ENCODE data around the gene WIPF1.

Gene WIPF1

GRCh38 chr2:174623690-174624089 is 26.1 kb upstream of the WIPF1 start:
- ChIA-PET CTCF (interaction anchor here (0.7 kb wide), 1 partner anchor 10 kb away, joined by 5 read pairs; no protein-coding TSS in a partner anchor), POLR2A (no interaction called here)
- H3K36me3 ChIP-seq (ENCODE audit: control insufficient read depth in 2 of 2, insufficient read depth in 1 of 2, low read length in 2 of 2): no peaks in the 10 kb centered on the region
- no peaks in the 10 kb centered on the region for H3K4me1 ChIP-seq (ENCODE audit: control insufficient read depth, insufficient read depth, low read length)
- no peak overlapping the region for H3K27ac ChIP-seq (ENCODE audit: extremely low read depth, low read depth, low read length)
- no peaks in the 10 kb centered on the region for H3K9me3 ChIP-seq (ENCODE audit: control insufficient read depth, insufficient read depth, low read depth, low read length)
- no peak overlapping the region for H3K4me3 ChIP-seq (ENCODE audit: low read depth, low read length)
- no peak for TF ChIP-seq ZNF768 (tag by site-specific recombination; IDR thresholded peaks at IDR 0.05)
- no peak for TF ChIP-seq ZNF514 (tag by site-specific recombination; IDR thresholded peaks at IDR 0.05)
- no peak for TF ChIP-seq YY1 (tag by site-specific recombination; IDR thresholded peaks at IDR 0.05)
- TF ChIP-seq, protein P1, sequence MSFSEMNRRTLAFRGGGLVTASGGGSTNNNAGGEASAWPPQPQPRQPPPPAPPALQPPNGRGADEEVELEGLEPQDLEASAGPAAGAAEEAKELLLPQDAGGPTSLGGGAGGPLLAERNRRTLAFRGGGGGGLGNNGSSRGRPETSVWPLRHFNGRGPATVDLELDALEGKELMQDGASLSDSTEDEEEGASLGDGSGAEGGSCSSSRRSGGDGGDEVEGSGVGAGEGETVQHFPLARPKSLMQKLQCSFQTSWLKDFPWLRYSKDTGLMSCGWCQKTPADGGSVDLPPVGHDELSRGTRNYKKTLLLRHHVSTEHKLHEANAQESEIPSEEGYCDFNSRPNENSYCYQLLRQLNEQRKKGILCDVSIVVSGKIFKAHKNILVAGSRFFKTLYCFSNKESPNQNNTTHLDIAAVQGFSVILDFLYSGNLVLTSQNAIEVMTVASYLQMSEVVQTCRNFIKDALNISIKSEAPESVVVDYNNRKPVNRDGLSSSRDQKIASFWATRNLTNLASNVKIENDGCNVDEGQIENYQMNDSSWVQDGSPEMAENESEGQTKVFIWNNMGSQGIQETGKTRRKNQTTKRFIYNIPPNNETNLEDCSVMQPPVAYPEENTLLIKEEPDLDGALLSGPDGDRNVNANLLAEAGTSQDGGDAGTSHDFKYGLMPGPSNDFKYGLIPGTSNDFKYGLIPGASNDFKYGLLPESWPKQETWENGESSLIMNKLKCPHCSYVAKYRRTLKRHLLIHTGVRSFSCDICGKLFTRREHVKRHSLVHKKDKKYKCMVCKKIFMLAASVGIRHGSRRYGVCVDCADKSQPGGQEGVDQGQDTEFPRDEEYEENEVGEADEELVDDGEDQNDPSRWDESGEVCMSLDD (tag by site-specific recombination; IDR thresholded peaks at IDR 0.05): no peak
- TF ChIP-seq ZNF132 (tag by site-specific recombination; IDR thresholded peaks at IDR 0.05; ENCODE audit: borderline replicate concordance): no peak
- TF ChIP-seq ZNF423 (tag by site-specific recombination; IDR thresholded peaks at IDR 0.05): no peak
- no peak for TF ChIP-seq MZF1 (tag by site-specific recombination; IDR thresholded peaks at IDR 0.05; ENCODE audit: borderline replicate concordance)
- TF ChIP-seq, protein P2, sequence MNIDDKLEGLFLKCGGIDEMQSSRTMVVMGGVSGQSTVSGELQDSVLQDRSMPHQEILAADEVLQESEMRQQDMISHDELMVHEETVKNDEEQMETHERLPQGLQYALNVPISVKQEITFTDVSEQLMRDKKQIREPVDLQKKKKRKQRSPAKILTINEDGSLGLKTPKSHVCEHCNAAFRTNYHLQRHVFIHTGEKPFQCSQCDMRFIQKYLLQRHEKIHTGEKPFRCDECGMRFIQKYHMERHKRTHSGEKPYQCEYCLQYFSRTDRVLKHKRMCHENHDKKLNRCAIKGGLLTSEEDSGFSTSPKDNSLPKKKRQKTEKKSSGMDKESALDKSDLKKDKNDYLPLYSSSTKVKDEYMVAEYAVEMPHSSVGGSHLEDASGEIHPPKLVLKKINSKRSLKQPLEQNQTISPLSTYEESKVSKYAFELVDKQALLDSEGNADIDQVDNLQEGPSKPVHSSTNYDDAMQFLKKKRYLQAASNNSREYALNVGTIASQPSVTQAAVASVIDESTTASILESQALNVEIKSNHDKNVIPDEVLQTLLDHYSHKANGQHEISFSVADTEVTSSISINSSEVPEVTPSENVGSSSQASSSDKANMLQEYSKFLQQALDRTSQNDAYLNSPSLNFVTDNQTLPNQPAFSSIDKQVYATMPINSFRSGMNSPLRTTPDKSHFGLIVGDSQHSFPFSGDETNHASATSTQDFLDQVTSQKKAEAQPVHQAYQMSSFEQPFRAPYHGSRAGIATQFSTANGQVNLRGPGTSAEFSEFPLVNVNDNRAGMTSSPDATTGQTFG (tag by site-specific recombination; IDR thresholded peaks at IDR 0.05; ENCODE audit: borderline replicate concordance): no peak
- no peak for TF ChIP-seq ZNF639 (tag by site-specific recombination; IDR thresholded peaks at IDR 0.05)

DNA sequence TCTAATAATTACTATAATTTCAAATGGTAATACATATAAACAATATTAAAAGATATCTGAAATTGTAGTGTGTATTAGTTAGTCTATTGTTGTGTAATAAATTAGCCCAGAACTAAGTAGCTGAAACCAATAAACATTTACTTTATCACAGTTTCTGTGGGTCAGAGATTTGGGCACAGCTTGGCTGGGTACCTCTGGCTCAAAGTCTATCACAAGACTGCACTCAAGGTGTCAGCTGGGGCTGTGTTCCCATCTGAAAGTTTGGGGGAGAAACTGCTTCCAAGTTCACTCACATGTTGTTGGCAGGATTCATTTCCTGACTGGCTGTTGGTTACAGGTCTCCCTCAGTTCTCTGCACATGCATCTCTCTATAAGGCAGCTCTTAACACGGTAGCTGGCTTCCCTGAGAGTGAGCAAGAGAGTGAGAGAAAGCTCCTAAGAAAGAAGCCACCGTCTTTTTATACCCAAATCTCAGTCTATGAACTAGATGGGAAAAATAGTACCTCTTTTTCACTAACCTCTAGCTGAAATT is 25.6 kb upstream of the WIPF1 start:
- Histone ChIP-seq H3K27ac (ENCODE audit: extremely low read depth, low read depth, low read length) (no peak overlapping the region), H3K9me3 (ENCODE audit: control insufficient read depth, insufficient read depth, low read depth, low read length) (no peaks in the 10 kb centered on the region), H3K36me3 (ENCODE audit: control insufficient read depth in 2 of 2, insufficient read depth in 1 of 2, low read length in 2 of 2) (no peaks in the 10 kb centered on the region), H3K4me3 (ENCODE audit: low read depth, low read length) (no peak overlapping the region), H3K4me1 (ENCODE audit: control insufficient read depth, insufficient read depth, low read length) (no peaks in the 10 kb centered on the region)
- no peak for TF ChIP-seq ZNF175 (tag by site-specific recombination; IDR thresholded peaks at IDR 0.05)
- TF ChIP-seq ZNF830 (tag by site-specific recombination; IDR thresholded peaks at IDR 0.05; ENCODE audit: low read depth): no peak
- no peak for TF ChIP-seq ZNF747 (tag by site-specific recombination; IDR thresholded peaks at IDR 0.05)
- TF ChIP-seq BCL11B (tag by site-specific recombination; IDR thresholded peaks at IDR 0.05; ENCODE audit: low read depth): no peak
- no peak for TF ChIP-seq SCRT2 (tag by site-specific recombination; IDR thresholded peaks at IDR 0.05)
- TF ChIP-seq GLIS2 (tag by site-specific recombination; IDR thresholded peaks at IDR 0.05): no peak
- TF ChIP-seq ZNF792 (tag by site-specific recombination; IDR thresholded peaks at IDR 0.05): no peak
- TF ChIP-seq ZNF157 (tag by site-specific recombination; IDR thresholded peaks at IDR 0.05): no peak
- CTCF ChIA-PET: no interaction called here
- POLR2A ChIA-PET: no interaction called here
